ENCODE data around the gene CXCR6.

DNA sequence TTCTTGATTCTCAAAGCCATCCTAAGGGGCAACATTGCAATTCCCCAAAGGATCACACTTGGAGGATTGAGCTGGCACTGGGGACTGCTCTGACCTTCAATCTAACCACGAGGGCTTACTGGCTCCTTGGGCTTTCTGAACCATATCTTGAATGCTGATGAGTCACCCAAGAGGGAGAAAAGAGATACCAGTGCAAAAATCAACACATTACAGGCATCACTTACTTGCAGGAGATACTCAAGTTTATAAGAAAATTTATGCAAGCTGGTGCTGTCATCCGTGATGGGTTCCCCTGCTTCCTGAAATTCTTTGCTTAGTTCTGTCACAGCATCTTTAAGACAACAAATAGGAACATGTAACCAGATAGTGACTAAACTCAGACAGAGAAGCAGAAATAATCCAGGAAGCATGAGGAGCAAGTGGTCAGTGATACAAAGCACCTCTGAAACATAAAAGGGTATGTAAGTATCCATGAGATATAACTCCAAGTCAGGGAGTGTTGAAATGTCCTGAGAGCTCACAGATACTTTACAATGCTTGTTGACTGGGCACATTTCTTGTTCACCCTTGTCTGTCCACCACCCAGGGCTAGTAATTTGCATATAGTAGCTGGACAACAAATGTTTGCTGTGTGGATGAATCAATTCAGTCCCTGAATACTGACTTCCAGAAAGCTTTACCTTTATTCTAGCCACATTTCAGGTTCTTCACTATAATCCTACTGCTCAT is 38.2 kb downstream of the CXCR6 start:
- TF ChIP-seq, protein P1, sequence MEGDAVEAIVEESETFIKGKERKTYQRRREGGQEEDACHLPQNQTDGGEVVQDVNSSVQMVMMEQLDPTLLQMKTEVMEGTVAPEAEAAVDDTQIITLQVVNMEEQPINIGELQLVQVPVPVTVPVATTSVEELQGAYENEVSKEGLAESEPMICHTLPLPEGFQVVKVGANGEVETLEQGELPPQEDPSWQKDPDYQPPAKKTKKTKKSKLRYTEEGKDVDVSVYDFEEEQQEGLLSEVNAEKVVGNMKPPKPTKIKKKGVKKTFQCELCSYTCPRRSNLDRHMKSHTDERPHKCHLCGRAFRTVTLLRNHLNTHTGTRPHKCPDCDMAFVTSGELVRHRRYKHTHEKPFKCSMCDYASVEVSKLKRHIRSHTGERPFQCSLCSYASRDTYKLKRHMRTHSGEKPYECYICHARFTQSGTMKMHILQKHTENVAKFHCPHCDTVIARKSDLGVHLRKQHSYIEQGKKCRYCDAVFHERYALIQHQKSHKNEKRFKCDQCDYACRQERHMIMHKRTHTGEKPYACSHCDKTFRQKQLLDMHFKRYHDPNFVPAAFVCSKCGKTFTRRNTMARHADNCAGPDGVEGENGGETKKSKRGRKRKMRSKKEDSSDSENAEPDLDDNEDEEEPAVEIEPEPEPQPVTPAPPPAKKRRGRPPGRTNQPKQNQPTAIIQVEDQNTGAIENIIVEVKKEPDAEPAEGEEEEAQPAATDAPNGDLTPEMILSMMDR (IDR thresholded peaks at IDR 0.05): no peak
- TF ChIP-seq POLR2AphosphoS5 (IDR thresholded peaks at IDR 0.05): no peak
